HG03066 (cell line): ENCODE measurements around the gene ZNF835.

ENCODE experiments used
- ATAC-seq: cut with Tn5 transposase; IDR thresholded peaks from one replicate; pipeline ENCODE4 v1.9.1; 2021; ENCODE audit warnings: low read depth; ENCODE audit not compliant: unreplicated experiment

Gene ZNF835

GRCh38 chr19:56664511-56664910 is 7.0 kb downstream of the ZNF835 start:
- ATAC-seq, result no peak

- ATAC-seq, result no peak
Measured at GRCh38 chr19:56663931-56664500, 7.5 kb downstream of the ZNF835 start.

GRCh38 chr19:56661248-56661647 is 10.3 kb downstream of the ZNF835 start:
- no peak for ATAC-seq

- ATAC-seq, result no peak
Measured at GRCh38 chr19:56660381-56661107, 11.0 kb downstream of the ZNF835 start.

GRCh38 chr19:56654151-56654550 is 17.4 kb downstream of the ZNF835 start:
- no peak for ATAC-seq

GRCh38 chr19:56643460-56643955 is 28.0 kb downstream of the ZNF835 start:
- no peak for ATAC-seq

GRCh38 chr19:56642711-56643459 is 28.7 kb downstream of the ZNF835 start, which contains the start of gene SMIM17:
TSS of gene SMIM17 (plus strand) at chr19:56643159. CDS start at chr19:56645668, 2,509 bp downstream.
- no peak for ATAC-seq

GRCh38 chr19:56639217-56639616 is 32.3 kb downstream of the ZNF835 start:
- no peak for ATAC-seq

- no peak for ATAC-seq
Measured at GRCh38 chr19:56637976-56638555, 33.5 kb downstream of the ZNF835 start.

- ATAC-seq, result no peak
Measured at GRCh38 chr19:56633021-56633420, 38.5 kb downstream of the ZNF835 start.

GRCh38 chr19:56625708-56626107 is 45.8 kb downstream of the ZNF835 start:
- no peak for ATAC-seq

GRCh38 chr19:56623006-56623405 is 48.6 kb downstream of the ZNF835 start:
- ATAC-seq, result no peak

- no peak for ATAC-seq
Measured at GRCh38 chr19:56622374-56622773, 49.2 kb downstream of the ZNF835 start.

- ATAC-seq, result no peak
Measured at GRCh38 chr19:56619121-56619520, 52.4 kb downstream of the ZNF835 start.

- ATAC-seq, result no peak
Measured at GRCh38 chr19:56617531-56617930, 54.0 kb downstream of the ZNF835 start.

- no peak for ATAC-seq
Measured at GRCh38 chr19:56613639-56614038, 57.9 kb downstream of the ZNF835 start.

GRCh38 chr19:56612737-56613136 is 58.8 kb downstream of the ZNF835 start:
- ATAC-seq, result no peak
